ENCODE results near the gene FAM107B.
"Not testable (repeated sequence)": the region's sequence is repeated elsewhere in the genome, so short reads cannot be mapped to it uniquely, and the experiment has no call there.

FAM107B gene

DNA sequence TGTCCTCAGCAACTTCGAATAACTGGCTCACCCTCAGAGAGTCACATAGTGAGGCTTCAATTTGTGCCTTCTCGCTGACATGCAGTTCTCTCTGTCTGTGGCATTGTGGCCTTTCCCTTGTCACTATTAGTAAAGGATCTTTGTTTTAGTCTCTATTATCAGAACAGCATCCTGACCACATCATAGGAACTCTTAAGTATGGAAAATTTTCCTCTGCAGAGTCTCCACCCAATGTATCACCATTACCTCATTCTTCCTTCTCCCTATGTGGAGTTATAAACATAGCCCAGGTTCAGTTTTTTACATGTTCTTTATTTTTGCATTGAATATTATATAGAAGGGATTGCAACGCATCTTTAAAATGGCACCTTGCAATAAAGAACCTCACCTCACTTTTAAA, 112.9 kb downstream of the FAM107B start:
- H3K4me1 Mint-ChIP-seq = peaks cover 55% of the 10 kb centered on the region
- DNase-seq = no peak
- no peak overlapping the region for H3K27ac Mint-ChIP-seq
- no peak overlapping the region for H3K4me3 Mint-ChIP-seq
- no peaks in the 10 kb centered on the region for H3K27me3 Mint-ChIP-seq
- H3K36me3 Mint-ChIP-seq = peaks cover 9% of the 10 kb centered on the region
- CTCF ChIA-PET = no interaction called here
- peaks cover 26% of the 10 kb centered on the region for H3K9me3 Mint-ChIP-seq

DNA sequence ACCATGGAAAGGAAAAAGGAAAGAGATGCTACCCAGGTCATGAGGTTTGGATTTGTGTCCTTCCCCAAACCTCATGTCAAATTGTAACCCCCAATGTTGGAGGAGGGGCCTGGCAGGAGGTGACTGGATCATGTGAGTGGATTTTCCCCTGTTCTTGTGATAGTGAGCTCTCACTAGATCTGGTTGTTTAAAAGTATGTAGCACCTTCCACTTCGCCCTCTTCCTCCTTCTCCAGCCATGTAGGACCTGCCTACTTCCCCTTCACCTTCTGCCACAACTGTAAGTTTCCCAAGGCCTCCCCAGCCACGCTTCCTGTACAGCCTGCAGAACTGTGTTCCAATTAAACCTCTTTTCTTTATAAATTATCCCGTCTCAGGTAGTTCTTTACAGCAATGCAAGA, 113.9 kb downstream of the FAM107B start:
- Mint-ChIP-seq H3K27me3 (no peaks in the 10 kb centered on the region), H3K4me3 (no peak overlapping the region), H3K4me1 (peaks cover 61% of the 10 kb centered on the region), H3K36me3 (peaks cover 9% of the 10 kb centered on the region), H3K27ac (peak overlapping the region; percentile 91), H3K9me3 (peaks cover 18% of the 10 kb centered on the region)
- CTCF ChIA-PET = no interaction called here
- no peak for DNase-seq

DNA sequence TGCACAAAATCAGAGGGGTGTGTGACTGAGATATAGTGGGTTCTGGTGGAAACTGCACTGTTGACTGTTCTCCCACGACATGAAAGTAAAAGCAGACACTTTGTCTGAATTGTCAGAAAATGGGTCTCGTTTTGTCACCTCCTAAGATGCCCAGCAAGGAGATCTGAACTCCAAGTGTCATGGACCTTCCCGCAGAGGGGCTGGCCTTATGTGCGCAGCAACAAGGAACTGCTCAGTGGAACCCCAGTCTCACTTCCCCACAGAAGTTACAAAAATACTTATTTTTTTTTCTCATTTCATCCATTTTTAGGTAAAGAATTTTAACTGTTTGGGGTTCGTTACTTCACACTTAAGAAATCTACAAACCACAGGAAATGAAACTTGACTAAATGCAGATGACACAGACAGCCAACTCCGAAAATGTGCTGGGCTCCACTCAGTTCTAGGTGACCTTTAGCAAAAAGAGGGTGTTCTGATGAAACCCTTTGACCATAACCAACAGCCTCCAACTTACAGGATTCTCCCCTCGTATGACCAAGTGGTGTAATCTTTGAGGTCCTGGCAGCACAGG, 115.0 kb downstream of the FAM107B start:
- peak; percentile 64 for DNase-seq
- CTCF ChIA-PET = interaction anchor here (0.9 kb wide), 1 partner anchor 162 kb away, joined by 3 read pairs; no protein-coding TSS in a partner anchor
- peak overlapping the region; percentile 48 for H3K4me3 Mint-ChIP-seq
- peaks cover 9% of the 10 kb centered on the region for H3K36me3 Mint-ChIP-seq
- H3K27me3 Mint-ChIP-seq = no peaks in the 10 kb centered on the region
- peaks cover 64% of the 10 kb centered on the region for H3K4me1 Mint-ChIP-seq
- peak overlapping the region; percentile 91 for H3K27ac Mint-ChIP-seq
- peaks cover 15% of the 10 kb centered on the region for H3K9me3 Mint-ChIP-seq

DNA sequence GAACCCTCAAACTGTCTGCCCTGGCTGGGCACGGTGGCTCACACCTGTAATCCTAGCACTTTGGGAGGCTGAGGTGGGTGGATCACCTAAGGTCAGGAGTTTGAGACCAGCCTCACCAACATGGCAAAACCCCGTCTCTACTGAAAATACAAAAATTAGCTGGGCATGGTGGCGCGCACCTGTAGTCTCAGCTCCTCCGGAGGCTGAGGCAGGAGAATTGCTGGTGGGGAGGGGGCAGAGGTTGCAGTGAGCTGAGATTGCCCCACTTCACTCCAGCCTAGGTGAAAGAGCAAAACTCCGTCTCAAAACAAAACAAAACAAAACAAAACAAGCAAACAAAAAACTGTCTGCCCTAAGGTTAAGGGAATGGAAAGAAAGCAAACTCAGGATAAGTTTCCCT, 115.6 kb downstream of the FAM107B start:
- peak; percentile 27 for DNase-seq

DNA sequence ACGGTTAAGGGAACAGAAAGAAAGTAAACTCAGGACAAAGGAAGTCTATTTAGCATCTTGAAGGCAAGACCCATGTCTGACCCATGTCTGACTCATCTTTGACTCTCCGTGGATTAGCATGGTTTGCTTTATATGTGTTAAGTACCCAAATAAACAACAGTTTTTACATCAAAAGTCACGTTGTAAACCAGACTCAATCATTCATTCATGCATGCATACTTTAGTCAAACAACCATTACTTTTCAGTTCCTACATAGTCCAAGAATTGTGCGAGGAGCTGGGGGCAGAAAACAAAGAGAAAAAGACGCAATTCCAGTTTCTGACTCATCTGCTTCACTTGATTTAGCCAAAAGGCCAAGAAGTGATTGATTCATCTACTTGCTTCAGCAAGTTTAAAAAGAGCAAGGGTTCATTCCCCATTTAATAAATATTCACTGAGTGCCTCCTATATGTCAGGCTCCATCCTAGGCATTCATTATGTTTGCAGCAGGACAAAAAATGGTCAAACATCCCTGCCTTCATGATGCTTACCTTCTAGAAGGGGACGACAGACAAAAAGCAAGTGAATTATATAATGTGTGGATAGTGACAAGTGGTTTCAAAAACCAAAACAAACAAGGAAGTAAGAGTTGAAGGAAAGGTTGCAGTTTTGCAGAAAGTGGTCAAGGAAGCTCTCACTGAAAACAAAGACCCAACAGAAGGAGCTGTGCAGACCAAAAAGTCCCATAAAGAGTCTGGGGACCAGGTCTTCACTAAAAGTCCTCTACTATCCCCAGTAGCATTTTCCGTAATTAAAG, 116.2 kb downstream of the FAM107B start:
- Mint-ChIP-seq H3K27me3 (no peaks in the 10 kb centered on the region), H3K9me3 (peaks cover 15% of the 10 kb centered on the region), H3K36me3 (peaks cover 9% of the 10 kb centered on the region), H3K4me3 (no peak overlapping the region), H3K27ac (peak overlapping the region; percentile 91), H3K4me1 (peaks cover 76% of the 10 kb centered on the region)
- CTCF ChIA-PET = interaction anchor here (0.9 to 1.2 kb wide), 2 partner anchors 9 to 164 kb away, joined by 3 to 5 read pairs; no protein-coding TSS in a partner anchor
- DNase-seq = no peak

More for the DNA sequence above, 115.6 kb downstream of the FAM107B start:
- H3K27me3 Mint-ChIP-seq, H3K36me3 Mint-ChIP-seq: not testable (repeated sequence)
- H3K4me3 Mint-ChIP-seq = peak overlapping the region; percentile 48
- peaks cover 15% of the 10 kb centered on the region for H3K9me3 Mint-ChIP-seq
- H3K27ac Mint-ChIP-seq = peak overlapping the region; percentile 91
- peaks cover 69% of the 10 kb centered on the region for H3K4me1 Mint-ChIP-seq
- CTCF ChIA-PET = interaction anchor here (0.9 kb wide), 1 partner anchor 163 kb away, joined by 3 read pairs; no protein-coding TSS in a partner anchor

DNA sequence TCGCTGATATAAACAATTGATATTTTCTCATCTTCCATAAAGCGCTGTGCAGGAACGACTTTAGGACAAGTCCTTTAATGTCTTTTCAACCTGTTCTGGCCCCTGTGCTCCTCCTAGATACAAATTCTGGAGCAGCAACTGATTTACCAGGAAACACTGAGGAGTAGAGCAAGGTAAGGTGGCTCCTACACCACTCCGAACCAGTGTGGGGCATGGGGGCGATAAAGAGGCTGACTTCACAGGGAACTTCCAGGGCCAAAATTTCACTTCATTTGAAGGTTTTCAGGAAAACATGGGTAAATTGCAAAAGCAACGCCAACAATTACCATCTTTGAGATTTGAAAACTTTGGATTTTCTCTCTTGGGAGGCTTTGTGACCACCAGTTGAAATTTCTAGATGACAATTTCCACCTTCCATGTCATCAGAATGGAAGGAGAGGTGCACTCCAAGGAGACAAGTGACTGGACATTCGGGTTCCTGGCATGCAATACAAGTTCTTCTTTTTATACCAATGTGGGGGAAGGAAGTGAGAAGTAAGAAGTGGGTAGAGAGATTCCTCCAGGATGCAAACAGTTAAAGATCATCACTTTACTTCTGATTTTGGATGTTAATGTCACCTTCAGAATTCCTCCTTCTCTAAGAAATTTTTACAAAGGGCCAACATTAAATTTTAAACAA, 118.5 kb downstream of the FAM107B start:
- no peak for DNase-seq
- CTCF ChIA-PET = no interaction called here
- Mint-ChIP-seq H3K9me3 (peaks cover 9% of the 10 kb centered on the region), H3K36me3 (peaks cover 6% of the 10 kb centered on the region), H3K27ac (no peak overlapping the region), H3K4me3 (no peak overlapping the region), H3K27me3 (no peaks in the 10 kb centered on the region), H3K4me1 (peaks cover 70% of the 10 kb centered on the region)

DNA sequence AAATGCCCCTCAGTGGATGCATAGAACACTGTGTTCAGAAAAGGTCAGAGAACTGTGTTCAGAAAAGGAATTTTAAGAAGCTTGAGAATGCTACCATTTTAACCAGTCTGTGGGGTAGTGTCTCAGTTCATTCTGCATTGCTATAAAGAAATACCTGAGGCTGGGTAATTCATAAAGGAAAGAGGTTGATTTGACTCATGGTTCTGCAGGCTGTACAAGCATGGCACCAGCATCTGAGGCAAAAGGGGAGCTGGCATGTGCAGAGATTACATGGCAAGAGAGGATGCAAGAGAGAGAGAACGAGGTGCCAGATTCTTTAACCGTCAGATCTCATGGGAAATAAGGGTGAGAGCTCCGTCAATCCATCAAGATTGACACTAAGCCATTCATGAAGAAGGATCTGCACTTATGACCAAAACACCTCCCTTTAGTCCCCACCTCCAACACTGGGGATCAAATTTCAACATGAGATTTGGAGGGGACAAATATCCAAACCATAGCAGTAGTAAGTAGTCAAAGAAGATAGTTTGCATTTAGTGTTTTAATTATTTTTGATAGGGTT, 119.8 kb downstream of the FAM107B start:
- Mint-ChIP-seq H3K27me3 (no peaks in the 10 kb centered on the region), H3K4me1 (peaks cover 60% of the 10 kb centered on the region), H3K27ac (no peak overlapping the region), H3K9me3 (peaks cover 5% of the 10 kb centered on the region), H3K4me3 (no peak overlapping the region), H3K36me3 (peaks cover 4% of the 10 kb centered on the region)
- DNase-seq = no peak
- CTCF ChIA-PET = no interaction called here

DNA sequence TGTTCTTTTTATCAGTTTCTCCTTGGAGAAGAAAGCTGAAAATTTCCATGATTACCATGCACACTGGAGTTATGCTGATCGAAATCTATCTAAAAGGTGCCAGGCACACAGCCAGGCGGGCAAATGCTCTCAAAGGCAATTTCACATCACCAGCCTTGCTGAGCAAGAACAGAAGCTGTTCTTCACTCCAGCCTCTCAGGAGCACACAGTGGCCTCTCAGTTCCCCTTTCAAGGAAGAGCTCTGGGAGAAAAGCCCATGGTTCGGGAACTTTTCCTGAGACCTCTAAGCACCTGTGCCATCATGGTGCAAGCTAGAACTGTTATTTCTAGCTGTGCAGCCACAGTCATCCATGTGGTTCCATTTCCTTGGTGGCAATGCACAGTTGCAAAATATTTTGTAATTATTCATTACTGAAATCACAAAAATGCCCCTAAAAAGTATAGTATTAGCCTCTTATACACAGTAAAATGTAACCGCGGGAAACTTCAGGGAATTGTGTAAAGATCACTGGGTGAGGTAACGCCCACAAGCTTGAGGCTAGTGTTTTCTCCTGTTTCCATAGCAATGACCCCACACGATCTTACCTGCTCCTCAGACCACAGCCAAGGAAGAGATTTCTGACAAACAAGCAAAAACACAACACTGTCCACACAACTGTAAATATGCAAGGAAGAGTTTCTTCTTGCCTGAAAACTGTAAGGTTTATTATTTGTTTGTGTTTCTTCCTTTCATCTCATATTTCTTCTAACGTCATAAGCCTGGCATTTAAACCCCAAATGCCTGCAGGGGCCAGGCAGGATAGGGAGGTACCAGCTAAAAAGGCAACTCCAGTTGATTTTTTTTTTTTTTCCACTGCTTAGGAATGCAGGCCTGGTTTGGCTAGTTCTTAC, 121.2 kb downstream of the FAM107B start:
- CTCF ChIA-PET = interaction anchor here (1.0 to 1.3 kb wide), 2 partner anchors 145 to 170 kb away, joined by 3 read pairs; no protein-coding TSS in a partner anchor
- Mint-ChIP-seq H3K4me3 (no peak overlapping the region), H3K27ac (no peak overlapping the region), H3K4me1 (peaks cover 60% of the 10 kb centered on the region), H3K9me3 (peaks cover 2% of the 10 kb centered on the region), H3K36me3 (peaks cover under 1% of the 10 kb centered on the region), H3K27me3 (no peaks in the 10 kb centered on the region)
- no peak for DNase-seq

DNA sequence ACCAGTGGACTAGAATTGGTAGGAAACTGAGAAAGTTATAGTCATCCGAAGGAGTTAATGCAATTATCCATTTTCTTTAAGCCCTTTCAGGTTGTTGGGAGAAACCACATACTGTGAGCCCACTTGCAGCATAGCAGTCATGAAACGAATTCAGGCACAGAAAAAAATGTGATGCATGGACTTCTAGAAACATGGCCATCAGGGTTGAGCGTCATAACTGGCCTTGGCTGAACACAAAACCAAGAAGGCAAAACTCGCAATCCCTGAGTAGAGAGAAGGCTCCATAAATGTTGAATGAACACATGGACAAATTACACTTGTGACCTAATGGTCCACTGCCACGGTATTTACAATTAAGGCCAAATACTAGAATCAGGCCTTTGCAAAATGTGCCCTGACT, 121.9 kb downstream of the FAM107B start:
- Mint-ChIP-seq H3K9me3 (no peaks in the 10 kb centered on the region), H3K36me3 (no peaks in the 10 kb centered on the region), H3K27me3 (no peaks in the 10 kb centered on the region), H3K4me3 (no peak overlapping the region), H3K27ac (no peak overlapping the region), H3K4me1 (peaks cover 60% of the 10 kb centered on the region)
- no peak for DNase-seq
- CTCF ChIA-PET = interaction anchor here (1.3 kb wide), 1 partner anchor 144 kb away, joined by 3 read pairs; no protein-coding TSS in a partner anchor

DNA sequence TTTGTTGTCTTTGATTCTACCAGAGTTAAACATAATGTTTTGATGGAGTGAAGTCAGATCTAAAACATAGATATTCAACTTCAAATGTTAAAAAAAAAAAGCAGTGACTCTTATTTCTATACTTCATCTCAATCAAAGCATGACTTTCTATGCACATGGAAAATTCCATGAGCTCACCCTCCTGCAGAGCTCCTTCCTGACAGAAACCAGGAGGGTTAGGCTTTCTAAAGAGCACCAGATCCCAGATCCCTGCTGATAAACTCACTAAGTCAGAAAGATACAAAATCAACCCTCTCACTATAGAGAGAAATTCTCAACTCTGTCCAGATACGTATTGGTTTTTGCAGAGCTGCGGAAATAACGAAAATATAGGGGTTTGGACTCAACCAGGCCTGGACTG, 122.6 kb downstream of the FAM107B start:
- H3K4me3 Mint-ChIP-seq = no peak overlapping the region
- H3K4me1 Mint-ChIP-seq = peaks cover 57% of the 10 kb centered on the region
- CTCF ChIA-PET = no interaction called here
- no peak overlapping the region for H3K27ac Mint-ChIP-seq
- H3K36me3 Mint-ChIP-seq = no peaks in the 10 kb centered on the region
- no peaks in the 10 kb centered on the region for H3K9me3 Mint-ChIP-seq
- H3K27me3 Mint-ChIP-seq = no peaks in the 10 kb centered on the region
- DNase-seq = no peak

DNA sequence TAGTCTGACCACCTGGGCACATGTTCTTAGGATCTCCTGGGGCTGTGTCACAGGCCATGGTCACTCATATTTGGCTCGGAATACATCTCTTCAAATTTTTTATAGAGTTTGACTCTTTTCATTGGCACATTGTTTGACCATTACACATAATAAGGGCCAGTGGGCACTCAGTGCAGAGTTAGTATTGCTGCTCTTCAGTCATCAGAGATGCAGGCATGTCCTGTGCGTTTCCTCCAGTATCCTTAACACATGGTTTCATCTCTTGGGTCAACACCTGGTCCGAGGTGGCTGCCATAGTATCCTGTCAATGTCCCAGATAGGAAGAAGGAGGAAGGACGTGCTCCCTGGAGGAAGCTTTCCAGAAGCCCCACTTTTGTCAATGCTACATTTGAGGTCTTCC, 125.0 kb downstream of the FAM107B start:
- CTCF ChIA-PET = interaction anchor here (1.2 to 1.4 kb wide), 2 partner anchors 9 to 36 kb away, joined by 4 to 5 read pairs; no protein-coding TSS in a partner anchor
- no peak overlapping the region for H3K4me3 Mint-ChIP-seq
- peaks cover 64% of the 10 kb centered on the region for H3K4me1 Mint-ChIP-seq
- H3K27me3 Mint-ChIP-seq = no peaks in the 10 kb centered on the region
- H3K27ac Mint-ChIP-seq = no peak overlapping the region
- no peaks in the 10 kb centered on the region for H3K36me3 Mint-ChIP-seq
- H3K9me3 Mint-ChIP-seq = no peaks in the 10 kb centered on the region
- no peak for DNase-seq

DNA sequence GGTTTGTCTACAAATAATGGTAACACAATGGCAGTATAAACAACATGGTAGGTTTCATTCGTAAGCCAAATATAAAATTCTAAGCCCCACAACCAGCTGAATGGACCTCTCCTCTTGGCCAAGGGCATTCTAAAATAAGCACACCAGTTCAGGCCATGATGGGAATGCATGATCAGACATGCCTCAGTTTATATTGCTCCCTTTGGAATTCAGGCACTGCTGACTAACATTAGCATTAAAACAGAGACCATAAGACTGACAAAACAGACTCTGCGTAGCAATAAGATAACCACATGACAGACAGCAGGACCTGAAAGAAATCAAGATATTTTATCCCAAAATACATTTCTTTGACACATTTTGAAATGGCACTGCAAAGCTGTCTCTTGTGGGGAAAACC, 125.8 kb downstream of the FAM107B start:
- no peaks in the 10 kb centered on the region for H3K36me3 Mint-ChIP-seq
- H3K4me3 Mint-ChIP-seq = peak overlapping the region; percentile 76
- H3K4me1 Mint-ChIP-seq = peaks cover 58% of the 10 kb centered on the region

DNA sequence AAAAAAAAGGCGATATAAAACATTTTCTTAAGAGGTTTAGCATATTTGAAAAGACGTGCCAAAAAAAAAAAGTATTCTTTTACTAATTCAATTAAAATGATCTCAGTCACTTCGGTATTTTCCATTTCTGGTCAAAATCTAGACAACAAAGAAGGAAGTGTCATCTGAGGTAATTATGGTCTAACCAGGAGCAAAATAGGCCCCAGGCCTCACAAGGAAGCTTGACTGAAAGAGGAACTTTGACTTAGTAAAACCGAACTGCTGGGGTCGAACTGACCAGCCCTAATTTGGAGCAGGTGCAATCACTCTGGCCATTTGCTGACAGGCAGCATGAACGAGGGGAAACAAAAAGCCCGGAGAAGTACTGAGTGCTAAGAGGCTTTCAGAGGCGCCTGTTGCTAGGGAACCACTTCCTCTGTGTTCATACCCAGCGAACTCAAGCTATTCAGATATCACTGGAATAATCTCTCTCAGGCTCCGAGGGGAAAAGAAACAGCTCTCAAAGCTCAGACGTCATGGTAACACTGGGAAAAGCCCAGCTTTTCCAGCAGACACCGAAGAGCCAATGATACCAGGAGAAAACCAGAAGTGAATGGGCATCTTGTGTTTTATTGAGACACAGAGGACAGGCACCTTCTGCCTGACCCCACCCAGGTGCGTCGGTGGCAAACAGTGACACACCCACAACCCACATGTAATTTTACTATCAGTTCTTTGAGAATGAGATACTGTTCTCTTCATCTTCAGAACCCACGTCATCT, 126.5 kb downstream of the FAM107B start:
- Mint-ChIP-seq H3K27me3 (no peaks in the 10 kb centered on the region), H3K36me3 (no peaks in the 10 kb centered on the region), H3K9me3 (no peaks in the 10 kb centered on the region), H3K4me1 (peaks cover 51% of the 10 kb centered on the region), H3K4me3 (peak overlapping the region; percentile 76), H3K27ac (peak overlapping the region; percentile 93)
- CTCF ChIA-PET = interaction anchor here (1.0 to 1.2 kb wide), 2 partner anchors 34 to 175 kb away, joined by 3 to 4 read pairs; no protein-coding TSS in a partner anchor
- DNase-seq = peak; percentile 81

More for the DNA sequence above, 125.8 kb downstream of the FAM107B start:
- no peak for DNase-seq
- Mint-ChIP-seq H3K9me3 (no peaks in the 10 kb centered on the region), H3K27me3 (no peaks in the 10 kb centered on the region), H3K27ac (peak overlapping the region; percentile 93)
- CTCF ChIA-PET = interaction anchor here (1.0 to 1.4 kb wide), 3 partner anchors 9 to 174 kb away, joined by 3 to 5 read pairs (median 4); no protein-coding TSS in a partner anchor
